DMS79 treated with DMSO at 0.1 percent for 48 hours (cell line): ENCODE data around the gene UACA.

ENCODE experiments used
- DNase-seq: peaks from one replicate; lab custom pipeline; 2025; lab: John Stamatoyannopoulos, UW

Gene UACA

DNA sequence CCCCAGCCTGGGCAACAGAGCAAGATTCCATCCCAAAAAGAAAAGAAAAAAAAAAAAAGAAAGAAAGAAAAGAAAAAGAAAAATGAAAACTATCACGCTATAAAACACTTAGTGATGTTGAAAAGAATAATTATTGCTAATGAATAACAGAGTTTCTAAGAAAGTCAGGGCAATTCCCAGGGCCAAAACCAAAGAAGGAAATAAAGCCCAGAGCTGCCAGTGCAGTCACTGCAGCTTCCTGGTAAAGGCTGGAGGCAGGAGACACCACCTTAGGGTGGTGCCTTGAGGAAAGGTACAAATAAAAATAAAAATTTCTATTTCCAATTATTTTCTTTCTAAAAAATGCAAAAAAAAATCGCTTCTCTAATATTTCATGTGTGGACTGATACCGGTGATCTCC lies 19.7 kb upstream of the UACA start:
- no peak for DNase-seq

DNA sequence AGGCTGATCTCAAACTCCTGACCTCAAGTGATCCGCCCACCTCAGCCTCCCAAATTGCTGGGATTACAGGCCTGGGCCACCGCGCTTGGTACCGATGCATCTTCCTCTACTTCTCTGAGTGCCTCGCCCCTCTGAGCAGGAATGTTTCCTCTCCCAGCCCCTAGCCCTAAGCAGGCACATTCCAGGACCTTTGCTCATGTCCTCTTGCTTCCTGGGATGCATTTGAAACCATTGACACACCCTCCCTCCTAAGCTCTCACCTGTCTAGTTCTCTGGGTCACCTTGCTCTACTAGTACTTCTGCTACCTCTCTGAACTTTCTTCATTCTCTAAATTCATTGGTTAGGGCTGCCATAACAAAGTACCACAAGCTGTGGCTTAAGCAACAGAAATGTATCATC lies 17.9 kb upstream of the UACA start:
- DNase-seq: no peak

DNA sequence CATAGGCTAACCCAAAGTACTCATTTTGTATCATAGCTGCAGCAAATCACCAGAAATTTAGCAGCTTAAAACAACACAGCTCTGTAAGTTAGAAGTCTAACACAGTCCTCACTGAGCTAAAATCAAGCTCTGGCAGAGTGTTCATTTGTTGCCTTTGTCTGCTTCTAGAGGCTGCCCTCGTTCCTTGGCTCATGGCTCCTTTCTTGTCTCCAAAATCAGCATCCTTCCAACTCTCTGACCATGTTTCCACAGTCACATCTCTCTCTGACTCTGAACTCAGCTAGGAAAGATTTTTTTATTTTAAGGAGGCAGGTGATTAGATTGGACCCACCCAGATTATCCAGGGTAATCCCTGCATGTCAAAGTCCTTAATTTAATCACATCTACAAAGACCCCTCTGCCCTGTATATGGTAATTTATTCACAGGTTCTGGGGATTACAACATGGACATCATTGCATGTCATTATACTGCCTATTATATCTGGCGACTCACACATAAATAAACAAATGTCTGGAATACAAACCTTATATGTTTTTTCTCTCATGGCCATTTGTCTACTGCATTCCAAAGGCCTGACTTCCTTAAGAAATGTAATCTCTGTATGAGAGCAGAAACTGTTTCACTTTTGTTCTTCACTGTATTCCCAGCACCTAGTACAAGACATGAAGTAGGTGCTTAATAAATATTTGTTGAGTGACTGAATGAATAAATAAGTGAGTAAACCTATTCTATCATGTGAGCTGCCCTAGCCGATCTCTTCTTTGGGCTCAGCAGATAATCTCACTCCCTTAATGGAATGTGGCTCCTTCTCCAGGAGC lies 15.1 kb upstream of the UACA start:
- DNase-seq: no peak

DNA sequence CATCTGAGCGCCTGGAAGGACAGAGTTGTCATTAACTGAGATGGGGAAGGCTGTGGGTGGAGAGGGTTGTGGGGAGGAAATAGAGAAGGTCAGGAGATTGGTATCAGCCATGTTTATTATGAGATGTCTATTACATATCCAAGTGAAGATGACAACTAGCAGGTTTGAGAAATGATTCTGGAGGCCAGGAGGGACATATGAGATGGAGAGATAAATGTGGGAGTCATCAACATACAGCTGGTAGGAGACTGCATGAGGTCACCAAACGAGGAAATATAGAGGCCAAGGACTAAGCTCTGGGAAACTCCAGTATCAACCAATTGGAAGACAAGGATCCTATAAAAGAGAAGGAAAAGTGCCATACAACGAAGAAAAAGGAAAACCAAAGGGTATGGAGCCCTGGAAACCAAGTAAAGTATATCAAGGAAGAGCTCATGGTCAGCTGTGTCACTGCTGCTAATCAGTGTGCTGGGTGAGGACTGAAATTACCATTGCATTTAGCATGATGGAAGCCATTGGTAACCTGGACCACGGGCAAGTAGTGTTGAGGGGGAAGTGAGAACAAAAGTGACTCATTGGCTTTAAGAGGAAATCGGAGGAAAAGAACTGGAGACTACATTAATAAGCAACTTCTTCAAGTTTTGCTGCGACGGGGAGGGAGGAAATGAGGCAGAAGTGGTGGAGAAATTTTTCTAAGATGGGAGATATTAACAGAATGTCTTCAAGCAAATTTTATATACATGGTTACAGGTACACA lies 14.0 kb upstream of the UACA start:
- DNase-seq: no peak

DNA sequence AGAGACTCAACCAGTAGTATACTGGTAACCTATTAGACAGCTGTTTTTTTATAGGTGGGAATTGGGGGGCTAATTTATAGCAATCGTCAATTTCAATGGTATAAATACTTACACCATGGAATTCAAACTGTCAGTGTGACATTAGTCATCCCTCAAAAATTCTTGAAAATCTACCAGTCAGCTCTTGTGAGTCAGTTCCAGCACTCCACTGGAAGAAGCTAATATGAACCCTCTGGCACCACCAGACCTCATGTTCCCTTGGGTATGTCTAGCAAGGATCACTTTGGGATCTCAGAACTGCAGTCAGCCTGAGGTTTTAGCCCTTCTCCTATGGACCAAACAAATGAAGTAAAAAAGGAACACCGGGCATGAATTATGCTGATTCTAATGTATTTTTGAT lies 11.8 kb upstream of the UACA start:
- no peak for DNase-seq

DNA sequence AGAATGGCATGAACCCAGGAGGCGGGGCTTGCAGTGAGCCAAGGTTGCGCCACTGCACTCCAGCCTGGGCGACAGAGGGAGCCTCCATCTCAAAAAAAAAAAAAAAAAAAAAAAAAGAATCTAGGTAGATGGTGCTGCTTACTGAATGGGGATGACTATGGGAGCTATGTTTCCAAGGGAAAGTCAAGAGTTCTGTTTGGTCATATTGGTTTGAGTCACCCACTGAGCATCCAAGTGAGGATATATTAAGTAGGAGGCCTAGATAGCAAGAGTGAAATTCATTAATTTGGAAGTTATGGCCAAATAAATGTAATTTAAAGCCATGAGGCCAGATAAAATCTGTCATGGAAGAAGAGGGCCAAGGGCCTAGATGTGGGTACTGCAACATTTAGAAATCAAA lies 9.0 kb upstream of the UACA start:
- DNase-seq: no peak

DNA sequence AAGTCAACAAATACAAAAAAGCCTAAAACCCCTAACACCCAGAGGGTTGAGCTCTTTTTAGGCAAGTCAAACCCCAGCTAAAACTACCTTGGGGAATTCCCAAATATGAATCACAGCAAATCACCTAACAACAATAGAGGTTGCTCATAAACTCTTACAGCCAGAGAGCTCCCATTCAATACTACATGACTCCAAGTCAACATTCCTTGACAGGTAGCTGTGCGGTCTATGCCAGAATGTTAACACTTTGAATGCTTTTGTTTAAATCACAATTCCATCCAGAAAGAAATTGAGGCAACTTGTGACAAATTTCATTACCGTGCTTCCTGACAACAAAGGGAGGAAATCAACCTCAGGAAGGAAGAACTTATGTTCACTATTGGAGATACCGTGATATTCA lies 7.5 kb upstream of the UACA start:
- no peak for DNase-seq

DNA sequence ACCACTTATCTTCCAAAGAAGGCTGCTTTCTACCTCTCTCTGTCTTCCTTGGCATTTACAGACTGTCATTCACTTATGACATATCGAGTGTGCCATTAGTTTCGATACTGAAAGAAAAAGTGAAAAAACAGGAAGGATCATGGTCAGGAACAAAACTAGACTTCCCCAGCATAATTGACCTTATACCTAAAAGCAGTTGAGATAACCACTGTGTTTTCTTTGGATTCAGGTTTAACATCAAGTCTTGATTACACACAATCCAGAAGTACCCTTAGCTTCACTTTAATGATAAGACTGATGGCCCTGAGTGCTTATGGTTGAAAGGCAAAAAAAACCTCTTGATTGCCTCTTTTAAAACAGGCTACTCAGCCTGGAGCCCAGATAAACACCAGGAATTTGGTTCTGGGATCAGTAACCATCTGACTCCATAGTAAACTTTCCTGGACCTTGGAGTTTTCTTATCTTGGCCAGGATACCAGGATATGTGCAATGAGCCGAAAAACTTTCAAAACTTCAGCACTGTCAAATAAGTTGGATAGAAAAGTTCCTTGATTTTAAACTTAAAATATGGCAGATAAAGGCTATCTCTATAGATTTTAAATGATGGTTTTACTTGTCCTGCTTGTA lies 5.0 kb upstream of the UACA start:
- no peak for DNase-seq

DNA sequence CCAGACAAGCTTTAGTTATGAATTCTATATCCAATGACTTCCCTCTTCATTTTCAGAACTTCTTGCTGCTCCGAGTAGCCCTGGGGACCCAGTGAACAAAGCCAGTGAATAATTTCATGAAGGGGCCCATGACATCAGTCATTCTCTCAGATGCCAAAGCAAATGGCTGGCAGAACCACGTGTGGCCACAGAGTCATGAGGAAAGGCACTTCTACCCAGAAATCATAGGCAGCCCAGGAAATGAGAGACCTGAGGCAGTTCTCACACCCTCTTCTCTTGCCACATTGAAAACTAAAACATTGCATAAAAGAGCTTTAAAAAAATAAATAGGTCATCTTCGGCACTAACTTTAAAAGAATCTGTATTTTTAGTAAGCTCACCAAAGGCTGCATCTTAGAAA lies 4.3 kb upstream of the UACA start:
- no peak for DNase-seq

DNA sequence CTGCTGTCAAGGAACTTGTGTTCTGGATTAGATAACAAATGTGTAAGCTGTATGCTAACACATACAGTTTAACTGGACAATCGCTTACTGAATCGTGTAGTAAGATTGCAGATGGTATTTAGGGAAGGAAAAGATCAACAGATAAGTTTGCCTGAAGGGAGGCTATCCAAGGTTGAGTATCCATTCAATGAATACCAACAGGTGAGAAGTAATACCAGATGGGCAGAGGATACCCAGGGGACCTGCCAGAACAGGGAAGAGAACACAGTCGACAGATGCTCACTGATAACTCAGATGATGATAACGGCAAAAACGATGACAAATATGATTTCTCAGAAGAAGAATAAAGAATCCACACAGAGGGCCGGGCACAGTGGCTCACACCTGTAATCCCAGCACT lies 3.2 kb upstream of the UACA start:
- DNase-seq: no peak

DNA sequence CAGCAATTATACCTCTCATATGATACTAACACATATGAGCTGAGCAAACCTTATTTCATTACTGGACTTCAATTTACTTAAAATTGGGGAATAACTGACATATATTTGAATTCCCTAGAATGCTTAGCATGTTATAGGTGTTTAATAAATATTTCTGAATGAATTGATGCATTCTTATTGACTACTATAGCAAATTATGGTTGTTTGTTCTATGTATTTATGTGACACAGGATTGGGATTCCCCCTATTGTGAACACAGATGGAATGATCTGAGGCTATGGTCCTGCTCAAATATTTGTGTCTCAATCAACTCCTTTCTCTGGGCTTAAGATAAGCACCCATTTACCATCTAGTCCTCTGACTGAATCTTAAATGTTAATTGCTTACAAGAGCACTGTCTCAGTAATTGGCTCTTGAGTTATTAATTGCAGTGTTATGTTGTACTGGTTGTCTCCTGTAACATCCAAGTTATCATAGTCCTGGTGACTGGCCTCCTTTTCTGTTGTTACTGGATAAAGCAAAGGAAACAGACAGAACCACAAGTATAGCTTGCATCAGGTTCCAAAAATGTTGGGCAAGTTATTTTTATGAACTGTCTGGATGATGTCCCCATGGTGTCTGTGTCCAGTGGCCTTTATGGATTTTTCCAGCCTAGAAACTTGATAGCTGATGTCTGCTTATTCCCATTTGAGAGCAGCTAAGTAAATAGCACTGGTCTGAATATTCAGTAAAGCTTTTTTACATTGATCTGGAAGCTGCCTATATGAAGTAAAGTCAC lies 2.3 kb upstream of the UACA start:
- DNase-seq: no peak

DNA sequence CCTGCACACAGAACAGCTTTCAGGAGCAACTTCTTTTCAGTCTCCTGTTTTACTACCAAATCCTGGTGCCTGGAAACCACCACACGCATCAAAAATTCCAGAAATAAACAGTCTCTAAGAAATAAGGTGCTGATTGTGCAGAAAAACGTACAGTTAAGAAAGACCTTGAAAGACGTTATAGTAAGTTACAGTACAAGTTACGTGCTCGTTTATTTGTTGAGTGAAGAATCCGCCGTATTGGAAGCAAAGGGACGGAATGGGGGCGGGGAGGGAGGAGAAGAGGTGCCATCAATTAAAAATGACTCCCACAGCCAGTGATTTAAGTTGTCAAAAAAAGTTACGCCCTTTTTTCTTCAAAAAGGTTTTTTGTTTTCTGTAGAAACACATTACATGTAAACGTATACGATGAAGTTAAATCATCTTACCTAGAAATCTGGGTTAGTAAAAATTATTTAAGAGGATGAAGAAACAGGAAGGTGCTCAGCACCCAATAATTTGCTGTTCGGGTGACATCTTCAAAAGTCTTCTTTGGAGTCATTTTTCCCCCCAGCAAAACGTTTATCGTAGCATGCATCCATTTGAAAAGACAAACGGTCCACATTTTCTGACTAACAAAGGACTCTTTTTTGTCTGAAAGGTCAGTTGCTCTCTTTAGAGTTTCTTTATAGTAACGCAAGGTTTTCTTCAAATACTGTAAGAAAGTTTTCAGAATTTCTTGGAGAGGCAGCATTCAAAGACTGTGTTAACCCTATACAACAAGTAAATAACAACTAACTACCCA lies 782 bp upstream of the UACA start:
- DNase-seq: no peak

DNA sequence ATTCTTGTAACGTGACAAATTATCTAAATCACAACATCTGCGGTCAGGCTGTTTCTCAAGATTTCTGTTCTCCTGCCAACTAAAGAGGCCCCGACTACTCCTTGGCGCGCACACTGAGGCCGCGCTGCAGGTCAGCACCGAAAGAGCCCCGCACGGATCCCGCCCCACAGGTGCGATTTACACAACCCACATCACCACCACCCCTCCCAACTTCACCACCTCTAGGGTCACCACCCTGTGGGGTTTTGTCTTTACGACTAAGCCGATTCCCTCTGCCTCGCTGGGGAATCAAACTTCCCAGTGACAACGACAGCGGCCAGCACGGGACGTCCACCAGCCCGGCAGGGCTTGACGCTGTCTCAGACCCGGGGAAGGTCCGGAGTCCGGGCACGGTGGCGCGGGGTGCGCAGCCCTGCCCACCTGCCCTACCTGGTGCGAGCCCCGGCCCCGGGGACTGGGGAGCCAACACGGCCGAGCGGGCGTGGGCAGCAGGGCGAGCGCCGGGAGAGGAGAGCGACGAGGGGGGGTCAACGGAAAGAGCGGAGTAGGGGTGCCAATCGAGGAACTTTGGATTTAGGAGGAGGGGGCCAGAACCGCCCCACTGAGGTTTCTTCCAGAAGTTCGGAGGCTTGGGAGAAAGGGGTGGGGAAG lies 764 bp downstream of the UACA start:
- no peak for DNase-seq

DNA sequence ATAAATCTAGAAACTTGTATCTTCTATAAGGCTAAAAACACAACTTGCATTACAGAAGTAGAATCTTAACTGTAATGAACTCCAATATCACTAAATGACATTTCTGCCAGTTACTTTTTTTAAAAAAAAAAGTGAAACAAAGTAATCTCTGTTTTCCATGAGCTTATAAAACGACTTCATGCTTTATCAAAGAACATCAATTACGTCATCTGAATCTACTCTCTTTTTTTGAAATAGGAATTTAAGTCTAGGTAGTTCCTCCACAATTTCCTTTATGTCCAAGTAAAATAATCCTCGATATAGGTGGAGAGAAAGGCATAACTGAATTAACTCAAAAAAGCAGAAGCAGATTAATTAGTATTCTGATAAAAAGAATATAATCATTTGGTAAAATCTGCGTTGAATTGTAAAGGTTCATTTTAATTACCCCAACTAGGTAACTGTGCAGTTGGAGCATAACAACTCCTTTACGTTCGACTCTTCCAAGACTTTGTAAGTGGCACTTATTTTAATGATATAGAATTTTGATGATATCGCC lies 1.4 kb downstream of the UACA start:
- DNase-seq: no peak

DNA sequence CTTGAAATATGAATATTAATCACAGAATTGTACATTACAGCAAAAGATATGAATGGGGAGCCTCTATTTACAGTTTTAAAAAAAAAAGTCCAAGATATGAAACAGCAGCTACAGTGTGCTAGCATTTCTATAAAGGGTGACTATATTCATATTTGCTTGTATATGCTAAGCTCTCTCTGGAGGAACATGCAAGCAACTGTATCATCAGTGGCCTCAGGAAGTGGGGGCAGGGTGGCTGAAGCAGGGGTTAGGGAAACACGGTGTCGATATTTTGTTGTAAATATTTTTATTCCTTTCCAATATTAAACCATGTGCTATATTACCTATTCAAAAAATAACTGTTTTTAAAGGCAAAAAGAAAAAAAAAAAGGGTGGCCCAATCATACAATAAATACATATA lies 2.3 kb downstream of the UACA start:
- DNase-seq: no peak

DNA sequence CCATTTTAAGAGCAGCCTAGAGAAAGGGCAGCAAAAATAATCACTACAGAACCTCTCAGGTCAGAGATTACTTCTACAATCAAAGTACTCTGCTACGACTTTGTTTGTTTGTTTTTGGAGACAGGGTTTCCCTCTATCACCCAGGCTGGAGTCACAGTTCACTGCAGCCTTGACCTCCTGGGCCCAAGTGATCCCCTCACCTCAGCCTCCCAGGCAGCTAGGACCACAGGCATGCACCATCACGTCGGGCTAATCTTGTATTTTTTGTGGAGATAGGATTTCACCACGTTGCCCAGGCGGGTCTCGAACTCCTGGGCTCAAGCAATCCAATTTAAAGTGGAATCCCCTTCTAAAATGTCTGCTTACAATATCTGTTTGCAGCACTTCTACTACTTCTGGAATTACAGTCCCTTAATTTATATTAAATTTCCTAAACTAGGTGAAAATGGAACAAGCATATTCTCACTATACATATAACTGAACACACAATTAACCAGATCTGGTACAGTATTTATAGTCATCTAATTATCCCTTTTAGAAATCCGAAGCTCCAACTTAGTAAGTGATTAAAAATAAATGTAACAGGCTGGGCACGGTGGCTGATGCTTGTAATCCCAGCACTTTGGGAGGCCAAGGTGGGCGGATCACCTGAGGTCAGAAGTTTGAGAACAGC lies 4.4 kb downstream of the UACA start:
- no peak for DNase-seq

DNA sequence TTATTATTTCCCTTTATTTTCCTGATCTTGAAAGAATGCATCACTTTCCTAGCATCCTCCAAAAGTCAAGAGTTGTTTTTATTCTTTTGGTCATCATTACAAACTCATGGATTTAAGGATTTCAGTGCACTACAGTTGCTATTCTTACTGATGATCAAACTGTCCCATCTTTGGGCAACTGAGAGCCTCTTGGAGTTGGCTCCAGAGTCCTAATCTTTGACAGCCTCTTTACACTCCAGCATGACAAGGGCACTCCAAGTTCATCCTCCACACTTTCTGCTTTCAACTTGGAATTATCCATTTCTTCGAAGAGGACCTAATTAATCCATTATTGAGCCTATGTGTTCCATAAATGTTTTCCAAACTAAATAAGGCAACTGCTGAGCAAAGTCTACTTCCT lies 5.7 kb downstream of the UACA start:
- DNase-seq: no peak

DNA sequence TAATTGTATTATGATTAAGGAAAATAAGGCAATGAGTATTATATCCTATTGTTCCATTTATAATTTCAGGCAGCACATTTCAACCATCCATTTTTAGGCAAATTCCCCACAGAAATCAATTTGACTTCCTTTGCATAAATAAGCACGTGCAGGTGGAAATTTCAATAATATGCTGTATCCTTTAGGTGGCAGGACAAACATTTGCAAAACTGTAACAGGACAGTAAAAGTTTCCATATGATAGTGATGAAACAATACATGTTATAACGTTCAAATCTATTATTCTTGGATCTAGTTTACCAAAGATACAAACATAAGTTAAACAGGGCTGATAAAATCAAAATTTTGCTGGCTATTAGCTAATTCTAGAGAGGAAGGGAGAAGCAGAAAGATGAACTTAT lies 8.5 kb downstream of the UACA start:
- DNase-seq: no peak

DNA sequence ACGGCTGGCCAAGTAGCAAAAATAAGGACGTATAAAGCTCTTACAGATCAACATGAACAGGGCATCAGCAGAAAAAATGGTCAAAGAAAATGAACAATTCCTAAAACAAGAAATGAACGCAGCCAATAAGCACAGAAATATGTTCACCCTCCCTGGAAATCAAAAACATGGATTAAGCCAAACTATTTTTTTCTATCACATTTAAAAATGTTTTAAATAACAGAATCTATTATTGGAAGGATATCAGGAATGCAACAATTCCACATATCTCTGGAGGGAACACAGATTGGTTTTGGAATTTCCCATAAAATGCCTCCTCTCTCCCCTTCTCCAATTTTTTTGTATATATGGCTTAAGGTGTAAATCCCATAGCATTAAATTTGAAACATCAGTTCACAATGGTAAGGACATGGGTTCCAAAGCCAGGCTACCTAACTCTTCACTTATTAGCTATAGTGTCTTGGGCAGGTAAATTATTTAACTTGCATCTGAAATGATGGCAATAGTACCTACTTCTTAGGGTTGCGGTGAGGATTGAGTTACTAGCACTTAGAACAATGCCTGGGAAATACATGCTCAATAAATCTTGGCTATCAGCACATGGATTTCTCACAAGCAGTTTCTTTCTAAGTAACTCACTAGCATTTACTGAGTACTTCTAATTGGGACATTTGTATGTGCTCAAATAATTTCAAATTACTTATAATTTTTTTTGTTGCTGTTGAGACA lies 10.1 kb downstream of the UACA start:
- DNase-seq: no peak

DNA sequence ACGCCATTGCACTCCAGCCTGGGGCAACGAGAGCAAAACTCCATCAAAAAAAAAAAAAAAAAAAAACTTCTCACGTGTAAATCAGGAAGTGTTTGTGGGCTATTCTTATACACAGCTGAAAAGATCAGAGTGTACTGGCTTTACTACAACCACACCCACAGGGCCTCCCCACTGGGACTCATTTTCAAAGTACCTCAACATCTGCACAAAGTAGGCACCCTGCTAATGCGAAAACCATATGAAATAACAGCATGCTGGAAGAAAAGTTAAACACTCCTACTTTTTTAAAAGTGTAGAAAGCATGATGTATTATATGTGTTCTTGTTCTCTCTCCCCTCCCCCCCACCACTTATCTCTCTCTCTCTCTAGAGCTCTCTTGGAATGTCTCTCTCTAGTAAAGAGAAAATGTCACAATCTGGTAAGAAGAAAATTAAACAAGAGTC lies 11.1 kb downstream of the UACA start:
- DNase-seq: no peak
